Activated naive CD8-positive, alpha-beta T cell treated with anti-CD3 and anti-CD28 coated beads, Interleukin-2, amount 10 ng/mL, durations not matched to agents 7 days and 5 days (primary cell): Measurements from ENCODE around the gene GTF3C5. TPM values are rescaled to one million over a fixed set of nuclear protein-coding genes. Genes with fewer than 3 reads are reported as not detected.

ENCODE experiments used
- ATAC-seq: fragments of 150-1000 bp; cut with Tn5 transposase; one replicate; pipeline ENCODE4 v1.10.0; 2021; ENCODE audit warnings: low read depth, moderate library complexity
- POLR2A ChIA-PET: fragments of 350-600 bp; sonication (Branson Sonifier 250); formaldehyde crosslinking; loops from one replicate; lab custom pipeline; 2021; ENCODE audit warnings: antibody characterized with exemption; lab: Charles Lee
- DNase-seq: peaks from one replicate; pipeline ENCODE4 v3.0.0; 2021
- H3K27ac Mint-ChIP-seq: one replicate; pipeline ENCODE4 v1.8.0; 2022; ENCODE audit warnings: mild to moderate bottlenecking, mixed read lengths
- H3K27me3 Mint-ChIP-seq: one replicate; pipeline ENCODE4 v1.8.0; 2022; ENCODE audit warnings: mild to moderate bottlenecking, moderate library complexity, mixed read lengths
- H3K36me3 Mint-ChIP-seq: one replicate; pipeline ENCODE4 v1.8.0; 2021; ENCODE audit warnings: mild to moderate bottlenecking, mixed read lengths
- H3K4me1 Mint-ChIP-seq: one replicate; pipeline ENCODE4 v1.8.0; 2021; ENCODE audit warnings: mixed read lengths
- H3K4me3 Mint-ChIP-seq: one replicate; pipeline ENCODE4 v1.8.0; 2022; ENCODE audit warnings: mild to moderate bottlenecking, moderate library complexity, mixed read lengths
- H3K9me3 Mint-ChIP-seq: one replicate; pipeline ENCODE4 v1.8.0; 2021; ENCODE audit warnings: mixed read lengths
- total RNA-seq, 2 experiments: library from RNA; stranded (reverse); gene quantifications; one replicate each; pipeline ENCODE4 v1.2.3, GENCODE V29; 2021

The GTF3C5 gene
- 10 to 100 TPM; 86.4 to 97.5 TPM for total RNA-seq

GRCh38 chr9:133030317-133031129 is at the start of gene GTF3C5:
Gene GTF3C5 (plus strand): TSS chr9:133030997. CDS start chr9:133031012, 15 bp downstream.
- peaks cover 9% of the 10 kb centered on the region for H3K36me3 Mint-ChIP-seq
- peak within 1 kb of the TSS; percentile 98 for H3K4me3 Mint-ChIP-seq
- peak within 1 kb of the TSS; percentile 91 for H3K27ac Mint-ChIP-seq
- H3K4me1 Mint-ChIP-seq, result peaks cover 35% of the 10 kb centered on the region
- ATAC-seq (peak; percentile 98), DNase-seq (peak; percentile 88)
- POLR2A ChIA-PET, result interaction anchor here (0.6 to 4.7 kb wide), 29 partner anchors 8 to 1096 kb away, joined by 3 to 41 read pairs (median 5); partner anchors contain the start of gene TSC1
- H3K27me3 Mint-ChIP-seq, result no peaks in the 10 kb centered on the region
- no peaks in the 10 kb centered on the region for H3K9me3 Mint-ChIP-seq

GRCh38 chr9:132982458-132982857 is 48.3 kb upstream of the GTF3C5 start:
- no peaks in the 10 kb centered on the region for H3K9me3 Mint-ChIP-seq
- no peak overlapping the region for H3K4me3 Mint-ChIP-seq
- peaks cover 4% of the 10 kb centered on the region for H3K4me1 Mint-ChIP-seq
- no peaks in the 10 kb centered on the region for H3K36me3 Mint-ChIP-seq
- no peak for DNase-seq
- H3K27ac Mint-ChIP-seq, result no peak overlapping the region
- peaks cover 69% of the 10 kb centered on the region for H3K27me3 Mint-ChIP-seq
- ATAC-seq, result no peak
- POLR2A ChIA-PET, result no interaction called here

GRCh38 chr9:132983491-132984201 is 47.2 kb upstream of the GTF3C5 start:
- H3K27me3 Mint-ChIP-seq, result peaks cover 59% of the 10 kb centered on the region
- no peak overlapping the region for H3K4me3 Mint-ChIP-seq
- no peaks in the 10 kb centered on the region for H3K36me3 Mint-ChIP-seq
- POLR2A ChIA-PET, result interaction anchor here (1.0 kb wide), 1 partner anchor 39 kb away, joined by 3 read pairs; the partner anchor contains the start of gene TSC1
- DNase-seq (no peak), ATAC-seq (no peak)
- no peaks in the 10 kb centered on the region for H3K9me3 Mint-ChIP-seq
- H3K4me1 Mint-ChIP-seq, result peaks cover 1% of the 10 kb centered on the region
- H3K27ac Mint-ChIP-seq, result no peak overlapping the region

GRCh38 chr9:132984202-132985070 is 46.4 kb upstream of the GTF3C5 start:
- Mint-ChIP-seq H3K27ac (no peak overlapping the region), H3K4me3 (no peak overlapping the region), H3K36me3 (no peaks in the 10 kb centered on the region), H3K27me3 (peaks cover 51% of the 10 kb centered on the region), H3K4me1 (no peaks in the 10 kb centered on the region), H3K9me3 (no peaks in the 10 kb centered on the region)
- DNase-seq (no peak), ATAC-seq (no peak)
- POLR2A ChIA-PET, result interaction anchor here (1.0 kb wide), 1 partner anchor 40 kb away, joined by 3 read pairs; the partner anchor contains the start of gene TSC1

- Mint-ChIP-seq H3K9me3 (no peaks in the 10 kb centered on the region), H3K4me1 (no peaks in the 10 kb centered on the region), H3K36me3 (no peaks in the 10 kb centered on the region), H3K27ac (no peak overlapping the region), H3K4me3 (no peak overlapping the region), H3K27me3 (peaks cover 46% of the 10 kb centered on the region)
- DNase-seq (no peak), ATAC-seq (no peak)
- POLR2A ChIA-PET, result no interaction called here
Measured at GRCh38 chr9:132985071-132985350, 45.8 kb upstream of the GTF3C5 start.

- H3K27me3 Mint-ChIP-seq, result peaks cover 45% of the 10 kb centered on the region
- DNase-seq (no peak), ATAC-seq (no peak)
- POLR2A ChIA-PET, result no interaction called here
- H3K4me3 Mint-ChIP-seq, result no peak overlapping the region
- peaks cover 2% of the 10 kb centered on the region for H3K9me3 Mint-ChIP-seq
- H3K4me1 Mint-ChIP-seq, result peaks cover 3% of the 10 kb centered on the region
- no peaks in the 10 kb centered on the region for H3K36me3 Mint-ChIP-seq
- no peak overlapping the region for H3K27ac Mint-ChIP-seq
Measured at GRCh38 chr9:132985489-132985888, 45.3 kb upstream of the GTF3C5 start.

GRCh38 chr9:132986114-132986513 is 44.7 kb upstream of the GTF3C5 start:
- POLR2A ChIA-PET, result no interaction called here
- H3K27ac Mint-ChIP-seq, result no peak overlapping the region
- H3K27me3 Mint-ChIP-seq, result peaks cover 39% of the 10 kb centered on the region
- H3K9me3 Mint-ChIP-seq, result peaks cover 2% of the 10 kb centered on the region
- H3K36me3 Mint-ChIP-seq, result no peaks in the 10 kb centered on the region
- H3K4me3 Mint-ChIP-seq, result no peak overlapping the region
- H3K4me1 Mint-ChIP-seq, result peaks cover 3% of the 10 kb centered on the region
- ATAC-seq (no peak), DNase-seq (no peak)

- H3K9me3 Mint-ChIP-seq, result peaks cover 2% of the 10 kb centered on the region
- no peak overlapping the region for H3K4me3 Mint-ChIP-seq
- H3K36me3 Mint-ChIP-seq, result no peaks in the 10 kb centered on the region
- DNase-seq (no peak), ATAC-seq (no peak)
- H3K4me1 Mint-ChIP-seq, result peaks cover 8% of the 10 kb centered on the region
- POLR2A ChIA-PET, result no interaction called here
- H3K27me3 Mint-ChIP-seq, result peaks cover 37% of the 10 kb centered on the region
- H3K27ac Mint-ChIP-seq, result no peak overlapping the region
Measured at GRCh38 chr9:132986640-132987620, 43.9 kb upstream of the GTF3C5 start.

GRCh38 chr9:132988244-132989013 is 42.4 kb upstream of the GTF3C5 start:
- no peak for DNase-seq
- no peak overlapping the region for H3K27ac Mint-ChIP-seq
- peaks cover 15% of the 10 kb centered on the region for H3K4me1 Mint-ChIP-seq
- no peak for ATAC-seq
- H3K4me3 Mint-ChIP-seq, result no peak overlapping the region
- POLR2A ChIA-PET, result no interaction called here
- H3K36me3 Mint-ChIP-seq, result no peaks in the 10 kb centered on the region
- H3K9me3 Mint-ChIP-seq, result peaks cover 2% of the 10 kb centered on the region
- peaks cover 35% of the 10 kb centered on the region for H3K27me3 Mint-ChIP-seq

- POLR2A ChIA-PET, result no interaction called here
Measured at GRCh38 chr9:132989014-132989310, 41.8 kb upstream of the GTF3C5 start.

GRCh38 chr9:132989414-132989996 is 41.3 kb upstream of the GTF3C5 start:
- no peak for ATAC-seq
- POLR2A ChIA-PET, result no interaction called here

More at GRCh38 chr9:132989014-132989310, 41.8 kb upstream of the GTF3C5 start:
- Mint-ChIP-seq H3K27me3 (peaks cover 31% of the 10 kb centered on the region), H3K27ac (no peak overlapping the region), H3K4me3 (no peak overlapping the region), H3K4me1 (peaks cover 15% of the 10 kb centered on the region), H3K36me3 (no peaks in the 10 kb centered on the region), H3K9me3 (peaks cover 2% of the 10 kb centered on the region)
- ATAC-seq, result no peak
- DNase-seq, result no peak

More at GRCh38 chr9:132989414-132989996, 41.3 kb upstream of the GTF3C5 start:
- H3K27ac Mint-ChIP-seq, result no peak overlapping the region
- no peak for DNase-seq
- no peak overlapping the region for H3K4me3 Mint-ChIP-seq
- peaks cover 32% of the 10 kb centered on the region for H3K27me3 Mint-ChIP-seq
- H3K9me3 Mint-ChIP-seq, result peaks cover 2% of the 10 kb centered on the region
- H3K36me3 Mint-ChIP-seq, result no peaks in the 10 kb centered on the region
- peaks cover 18% of the 10 kb centered on the region for H3K4me1 Mint-ChIP-seq
